ENCODE measurements around the gene DARS2. TPM values are rescaled to one million over a fixed set of nuclear protein-coding genes. Genes with fewer than 3 reads are reported as not detected.

Gene DARS2
- total RNA-seq, 4 donors from 2014 or later: 4.3 to 8.9 (median 8.2) TPM

DNA sequence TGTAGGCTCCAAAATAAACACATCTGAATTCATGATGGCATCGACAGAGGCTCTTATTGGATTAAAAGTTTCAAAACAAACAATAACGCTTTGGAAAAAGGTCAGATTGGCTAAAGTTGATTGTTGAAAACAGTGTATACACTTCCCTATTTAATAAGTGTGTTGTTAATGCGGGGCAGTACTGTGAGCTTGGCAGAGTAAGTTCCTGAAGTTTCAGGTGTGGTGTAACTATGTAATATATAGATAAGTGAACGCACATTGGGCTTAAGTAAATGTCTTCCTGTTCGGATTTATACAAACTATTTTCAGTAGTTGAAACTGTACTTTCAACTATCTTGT lies 44.5 kb downstream of the DARS2 start:
- Histone ChIP-seq H3K36me3 (peaks cover 0 to 31% of the 10 kb centered on the region in 2 donors), H3K9me3 (no peaks in the 10 kb centered on the region), H3K27me3 (no peaks in the 10 kb centered on the region), H3K27ac (peak overlapping the region; percentile 90 to 96 (median 95)), H3K4me1 (peaks cover 27 to 30% of the 10 kb centered on the region in 2 donors), H3K4me3 (peak overlapping the region; percentile 63 to 97 (median 85))
- intact Hi-C loops (cut with DNase I; ENCODE audit: low total_unique reads) (loop anchor here (2.0 to 5.0 kb wide), 3 partner anchors 138 to 447 kb away; partner anchors contain the start of gene PRDX6), in situ Hi-C loops (cut with MboI; ENCODE audit: low sequenced_read_pairs in 4 of 4) (loop anchor here in 1 of 4 donors (25.0 kb wide), 1 partner anchor 1118 kb away; the partner anchor contains the start of gene CACYBP)
- ATAC-seq (no peak), DNase-seq (no peak)
- TF ChIP-seq POLR2A (IDR thresholded peaks at IDR 0.05): no peak
- TF ChIP-seq, protein P1, sequence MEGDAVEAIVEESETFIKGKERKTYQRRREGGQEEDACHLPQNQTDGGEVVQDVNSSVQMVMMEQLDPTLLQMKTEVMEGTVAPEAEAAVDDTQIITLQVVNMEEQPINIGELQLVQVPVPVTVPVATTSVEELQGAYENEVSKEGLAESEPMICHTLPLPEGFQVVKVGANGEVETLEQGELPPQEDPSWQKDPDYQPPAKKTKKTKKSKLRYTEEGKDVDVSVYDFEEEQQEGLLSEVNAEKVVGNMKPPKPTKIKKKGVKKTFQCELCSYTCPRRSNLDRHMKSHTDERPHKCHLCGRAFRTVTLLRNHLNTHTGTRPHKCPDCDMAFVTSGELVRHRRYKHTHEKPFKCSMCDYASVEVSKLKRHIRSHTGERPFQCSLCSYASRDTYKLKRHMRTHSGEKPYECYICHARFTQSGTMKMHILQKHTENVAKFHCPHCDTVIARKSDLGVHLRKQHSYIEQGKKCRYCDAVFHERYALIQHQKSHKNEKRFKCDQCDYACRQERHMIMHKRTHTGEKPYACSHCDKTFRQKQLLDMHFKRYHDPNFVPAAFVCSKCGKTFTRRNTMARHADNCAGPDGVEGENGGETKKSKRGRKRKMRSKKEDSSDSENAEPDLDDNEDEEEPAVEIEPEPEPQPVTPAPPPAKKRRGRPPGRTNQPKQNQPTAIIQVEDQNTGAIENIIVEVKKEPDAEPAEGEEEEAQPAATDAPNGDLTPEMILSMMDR (IDR thresholded peaks at IDR 0.05 in 4 of 5, conservative IDR thresholded peaks at IDR 0.05 in 1 of 5): no peak

DNA sequence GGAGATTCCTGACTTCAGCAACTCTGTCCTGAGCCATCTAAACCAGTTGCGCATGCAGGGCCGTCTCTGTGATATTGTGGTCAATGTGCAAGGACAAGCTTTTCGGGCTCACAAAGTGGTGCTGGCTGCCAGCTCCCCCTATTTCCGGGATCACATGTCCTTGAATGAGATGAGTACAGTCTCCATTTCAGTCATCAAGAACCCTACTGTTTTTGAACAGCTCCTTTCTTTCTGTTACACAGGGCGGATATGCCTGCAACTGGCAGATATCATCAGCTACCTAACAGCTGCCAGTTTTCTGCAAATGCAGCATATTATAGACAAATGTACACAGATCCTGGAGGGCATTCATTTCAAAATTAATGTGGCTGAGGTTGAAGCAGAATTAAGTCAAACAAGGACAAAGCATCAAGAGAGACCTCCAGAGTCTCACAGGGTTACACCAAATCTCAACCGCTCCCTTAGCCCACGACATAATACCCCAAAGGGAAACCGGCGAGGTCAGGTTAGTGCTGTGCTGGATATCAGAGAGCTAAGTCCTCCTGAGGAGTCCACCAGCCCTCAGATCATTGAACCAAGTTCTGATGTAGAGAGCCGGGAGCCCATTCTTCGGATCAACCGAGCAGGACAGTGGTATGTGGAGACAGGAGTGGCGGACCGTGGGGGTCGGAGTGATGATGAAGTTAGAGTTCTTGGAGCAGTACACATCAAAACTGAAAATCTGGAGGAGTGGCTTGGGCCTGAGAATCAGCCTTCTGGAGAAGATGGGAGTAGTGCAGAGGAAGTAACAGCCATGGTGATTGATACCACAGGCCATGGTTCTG lies 46.0 kb downstream of the DARS2 start:
- Histone ChIP-seq H3K27ac (peak overlapping the region in 3 of 4 donors; percentile 12 to 95 (median 95)), H3K36me3 (peaks cover 0 to 26% of the 10 kb centered on the region in 2 donors), H3K27me3 (no peaks in the 10 kb centered on the region), H3K9me3 (no peaks in the 10 kb centered on the region), H3K4me3 (no peak overlapping the region), H3K4me1 (peaks cover 21 to 30% of the 10 kb centered on the region in 2 donors)
- in situ Hi-C loops (cut with MboI; ENCODE audit: low sequenced_read_pairs in 4 of 4) (loop anchor here in 1 of 4 donors (25.0 kb wide), 1 partner anchor 1117 kb away; the partner anchor contains the start of gene CACYBP), intact Hi-C loops (cut with DNase I; ENCODE audit: low total_unique reads) (no loop called here)
- TF ChIP-seq, protein P1 (IDR thresholded peaks at IDR 0.05 in 4 of 5, conservative IDR thresholded peaks at IDR 0.05 in 1 of 5): no peak
- no peak for TF ChIP-seq POLR2A (IDR thresholded peaks at IDR 0.05)
- no peak for ATAC-seq
- DNase-seq: no peak

DNA sequence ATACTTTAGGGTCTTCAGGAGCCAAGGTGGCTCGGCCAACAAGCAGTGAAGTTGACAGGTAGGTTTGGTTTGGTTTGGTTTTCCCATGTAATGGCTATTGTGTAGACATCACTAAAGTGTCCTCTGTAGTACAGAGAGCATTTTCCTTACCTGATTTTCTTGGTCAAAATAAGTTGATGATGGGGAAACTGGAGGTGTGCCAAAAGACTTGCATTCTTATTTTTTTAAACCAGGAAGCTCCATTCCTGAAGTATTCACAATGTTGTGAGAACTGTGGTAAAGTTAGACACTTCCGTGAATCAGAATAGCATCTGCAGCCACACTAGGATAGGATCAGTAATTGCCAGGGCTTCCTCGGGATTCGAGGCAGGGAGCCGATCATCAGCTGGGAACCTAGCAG lies 46.6 kb downstream of the DARS2 start:
- H3K9me3 ChIP-seq: no peaks in the 10 kb centered on the region
- ATAC-seq: no peak
- TF ChIP-seq, protein P1 (IDR thresholded peaks at IDR 0.05 in 4 of 5, conservative IDR thresholded peaks at IDR 0.05 in 1 of 5): no peak
- no peak for TF ChIP-seq POLR2A (IDR thresholded peaks at IDR 0.05)
- intact Hi-C loops (cut with DNase I; ENCODE audit: low total_unique reads) (no loop called here), in situ Hi-C loops (cut with MboI; ENCODE audit: low sequenced_read_pairs in 4 of 4) (loop anchor here in 1 of 4 donors (25.0 kb wide), 1 partner anchor 1116 kb away; the partner anchor contains the start of gene CACYBP)
- H3K4me3 ChIP-seq: no peak overlapping the region
- peak overlapping the region in 2 of 4 donors; percentile 19 to 95 for H3K27ac ChIP-seq
- peaks cover 0 to 20% of the 10 kb centered on the region in 2 donors for H3K36me3 ChIP-seq
- no peak for DNase-seq
- H3K27me3 ChIP-seq: no peaks in the 10 kb centered on the region
- peaks cover 18 to 24% of the 10 kb centered on the region in 2 donors for H3K4me1 ChIP-seq

DNA sequence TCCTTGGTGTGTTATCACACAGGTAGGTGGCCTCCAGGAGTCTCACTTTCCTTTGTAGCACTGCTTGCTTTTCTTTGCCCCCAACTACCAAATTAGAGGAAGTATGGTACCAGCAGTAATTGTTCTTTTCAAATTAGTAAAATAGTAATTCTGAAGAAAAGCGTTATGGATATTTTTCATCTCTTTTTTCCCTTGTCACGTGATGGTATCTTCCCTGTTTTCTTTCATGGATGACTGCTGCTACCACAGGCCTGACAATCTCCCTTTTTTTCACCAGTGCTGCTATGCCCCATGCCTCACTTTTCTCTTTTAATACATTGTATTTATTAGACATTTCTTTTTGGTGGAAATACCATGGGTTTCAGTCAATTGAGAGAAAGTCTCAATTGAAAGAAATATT lies 47.0 kb downstream of the DARS2 start:
- Histone ChIP-seq H3K36me3 (peaks cover 0 to 16% of the 10 kb centered on the region in 2 donors), H3K9me3 (no peaks in the 10 kb centered on the region), H3K27ac (no peak overlapping the region), H3K4me1 (peaks cover 14 to 20% of the 10 kb centered on the region in 2 donors), H3K27me3 (no peaks in the 10 kb centered on the region), H3K4me3 (no peak overlapping the region)
- no peak for DNase-seq
- in situ Hi-C loops (cut with MboI; ENCODE audit: low sequenced_read_pairs in 4 of 4) (loop anchor here in 1 of 4 donors (25.0 kb wide), 1 partner anchor 1116 kb away; the partner anchor contains the start of gene CACYBP), intact Hi-C loops (cut with DNase I; ENCODE audit: low total_unique reads) (no loop called here)
- ATAC-seq: no peak
- TF ChIP-seq POLR2A (IDR thresholded peaks at IDR 0.05): no peak
- TF ChIP-seq, protein P1 (IDR thresholded peaks at IDR 0.05 in 4 of 5, conservative IDR thresholded peaks at IDR 0.05 in 1 of 5): no peak
